HG03521 (cell line): ENCODE data around the gene CLEC16A.

ENCODE experiments used
- ATAC-seq: cut with Tn5 transposase; IDR thresholded peaks from one replicate; pipeline ENCODE4 v1.9.1; 2021; ENCODE audit warnings: mild to moderate bottlenecking, moderate library complexity; ENCODE audit not compliant: unreplicated experiment

CLEC16A gene

DNA sequence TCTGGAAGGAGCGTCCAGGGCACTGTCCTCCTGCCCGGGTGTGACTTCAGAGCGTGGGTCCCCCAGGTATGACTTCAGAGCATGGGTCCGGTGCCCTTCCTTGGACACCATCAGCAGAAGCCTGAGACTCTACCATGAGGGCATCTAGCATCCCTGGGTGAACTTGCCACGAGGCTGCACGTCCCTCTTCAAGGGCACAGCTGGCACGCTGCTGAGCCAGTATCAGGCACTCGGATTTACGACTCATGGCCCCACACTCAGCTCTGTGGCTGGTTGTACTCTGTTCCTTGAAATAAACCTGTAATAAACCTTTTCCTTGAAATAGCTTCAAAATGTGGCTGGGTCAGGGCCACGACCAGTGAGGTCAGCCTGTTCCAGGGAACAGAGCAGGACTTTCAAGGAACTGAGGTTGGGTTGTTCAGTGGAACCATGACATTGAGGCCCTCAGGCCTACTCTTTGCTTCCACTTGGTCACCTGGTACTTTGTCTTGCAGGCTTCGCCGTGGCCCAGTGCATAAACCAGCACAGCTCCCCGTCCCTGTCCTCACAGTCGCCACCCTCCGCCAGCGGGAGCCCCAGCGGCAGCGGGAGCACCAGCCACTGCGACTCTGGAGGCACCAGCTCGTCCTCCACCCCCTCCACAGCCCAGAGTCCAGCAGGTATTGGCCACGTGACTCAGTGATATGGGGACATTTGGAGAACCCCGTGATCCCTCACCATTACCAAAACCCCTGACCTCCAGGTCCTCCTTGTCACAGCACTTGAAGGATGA is 221.7 kb downstream of the CLEC16A start:
- no peak for ATAC-seq

DNA sequence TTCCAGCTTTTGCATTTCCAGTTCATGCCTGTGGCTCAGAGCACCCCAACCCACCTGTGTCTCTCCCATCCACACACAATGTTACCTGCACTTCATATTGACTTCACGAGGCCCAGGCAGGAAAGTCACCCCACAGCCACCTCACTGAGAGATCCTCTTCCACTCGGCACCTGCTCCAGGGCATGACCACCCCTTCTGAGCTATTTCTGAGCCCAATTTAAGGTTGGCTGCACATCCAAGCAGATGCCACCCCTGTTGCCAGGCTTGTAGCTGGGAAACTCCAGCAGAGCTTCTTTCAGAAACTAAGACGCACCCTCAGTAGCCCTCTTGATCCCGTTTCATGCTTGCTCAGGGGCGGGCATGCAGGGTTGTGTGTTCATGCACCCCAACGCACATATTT is 223.2 kb downstream of the CLEC16A start:
- no peak for ATAC-seq

DNA sequence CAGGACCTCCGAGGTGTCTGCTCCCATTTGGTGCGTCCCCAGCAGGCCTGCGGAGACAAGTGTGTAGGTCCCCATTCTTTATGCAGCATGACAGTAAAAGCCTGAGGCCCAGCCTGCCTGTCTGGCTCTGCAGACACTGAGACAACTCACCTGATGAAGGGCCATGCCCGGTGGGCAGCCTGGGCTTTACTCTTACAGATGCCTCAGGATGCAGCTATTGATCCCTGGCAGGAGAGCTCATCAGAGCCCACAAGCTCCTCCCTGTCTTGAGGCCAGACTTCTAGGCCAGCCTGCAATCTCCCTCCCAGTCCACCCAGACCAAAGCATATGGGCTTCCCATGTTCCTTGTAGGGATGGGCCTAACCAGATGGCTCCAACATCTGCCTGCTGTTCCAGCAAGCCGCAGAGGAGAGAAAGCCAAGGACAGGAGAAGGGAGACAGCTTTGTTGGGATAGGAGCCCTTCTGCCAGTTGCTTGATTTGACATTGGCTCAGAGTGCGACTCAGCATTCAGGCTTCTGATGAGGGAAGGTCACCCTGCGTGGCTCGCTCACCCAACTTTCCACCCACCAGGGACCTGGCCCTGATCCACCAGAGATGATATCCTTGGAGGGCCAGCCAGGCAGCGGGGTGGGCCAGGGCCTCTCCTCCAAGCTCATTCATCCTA is 224.2 kb downstream of the CLEC16A start:
- ATAC-seq, result no peak

DNA sequence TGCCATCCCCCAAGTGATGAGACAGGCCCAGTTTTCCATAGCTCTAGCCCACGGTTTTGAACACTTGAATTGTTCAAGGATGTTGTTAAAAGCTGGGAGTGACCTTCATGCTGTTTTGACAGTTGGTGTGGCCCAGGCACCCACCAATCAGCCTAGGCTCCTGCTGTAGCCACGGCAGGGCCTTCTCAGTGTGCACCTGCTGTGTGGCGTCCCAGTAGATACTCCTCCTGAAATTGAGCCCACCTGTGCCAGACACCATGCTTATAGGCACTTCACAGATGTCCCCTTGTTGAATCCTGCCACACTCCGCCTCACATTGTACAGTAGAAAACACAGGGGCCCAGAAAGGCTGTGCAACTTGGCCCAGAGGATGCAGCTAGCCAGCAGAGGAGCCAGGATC is 225.3 kb downstream of the CLEC16A start:
- ATAC-seq, result no peak

DNA sequence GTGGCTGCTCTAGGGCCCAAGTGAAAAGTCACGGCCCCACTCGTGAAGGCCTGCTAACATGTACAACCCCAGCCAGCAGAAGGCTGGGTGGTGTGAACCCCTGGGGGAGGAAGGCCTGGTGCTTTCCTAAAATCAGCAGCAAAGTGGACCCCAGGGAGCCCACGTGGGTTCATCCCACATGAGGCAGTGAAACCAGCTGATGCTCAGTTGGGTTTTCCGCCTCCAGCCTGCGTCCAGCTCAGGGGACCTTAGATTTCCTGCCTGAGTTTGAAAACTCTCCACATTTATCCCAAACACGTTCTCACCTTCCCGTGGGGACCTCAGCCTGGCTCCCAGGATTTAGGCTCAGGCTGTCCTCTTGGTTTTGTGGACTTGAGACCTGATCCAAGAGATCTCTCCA is 225.8 kb downstream of the CLEC16A start:
- ATAC-seq, result no peak

DNA sequence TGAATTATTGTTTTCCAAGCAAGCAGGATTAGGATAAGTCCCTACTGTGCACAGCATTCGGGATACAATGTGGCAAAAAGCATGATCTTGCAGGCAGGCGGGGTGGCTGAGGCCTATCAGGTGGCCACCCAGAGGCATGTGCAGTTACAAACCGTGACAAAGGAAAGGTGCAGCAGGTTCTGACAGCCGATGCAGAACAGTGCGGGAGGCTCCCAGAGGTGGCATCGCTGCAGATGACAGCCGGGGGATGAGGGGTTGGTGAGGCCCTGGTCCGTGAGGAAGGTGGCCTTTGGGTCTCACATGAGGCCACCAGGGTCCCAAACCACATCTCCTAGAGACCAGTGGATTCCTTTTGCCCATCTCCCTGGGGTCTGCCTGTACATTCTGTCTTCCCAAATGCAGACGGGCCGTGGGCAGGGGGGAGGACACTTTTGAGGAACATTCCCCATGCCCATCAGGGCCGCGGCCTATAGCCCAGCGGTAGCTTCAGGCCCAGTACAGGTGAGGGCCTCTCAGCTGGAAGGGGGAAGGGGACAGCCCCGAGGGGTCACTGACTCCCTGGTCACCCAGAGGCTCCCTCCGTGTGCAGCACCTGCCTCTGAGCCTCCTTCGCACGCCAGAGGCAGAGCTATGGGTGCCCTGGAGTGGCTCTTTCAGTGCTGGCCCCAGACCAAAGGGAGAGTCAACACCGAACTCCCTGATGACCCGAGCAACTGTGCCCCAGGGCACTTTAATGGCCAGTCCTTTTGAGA is 226.5 kb downstream of the CLEC16A start:
- ATAC-seq, result no peak

DNA sequence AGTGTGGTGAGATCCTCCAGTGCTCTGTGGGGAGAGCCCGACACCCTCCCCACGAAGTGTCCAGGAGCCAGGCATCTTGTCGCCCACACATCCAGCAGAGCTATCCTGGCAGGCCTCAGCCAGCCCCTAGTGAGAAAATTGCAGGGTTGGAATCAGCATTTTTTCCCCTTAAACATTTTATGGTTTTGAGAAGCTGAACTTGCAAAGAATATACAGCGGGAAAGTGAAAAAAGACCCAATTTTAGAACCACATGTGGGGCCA is 227.0 kb downstream of the CLEC16A start:
- no peak for ATAC-seq

DNA sequence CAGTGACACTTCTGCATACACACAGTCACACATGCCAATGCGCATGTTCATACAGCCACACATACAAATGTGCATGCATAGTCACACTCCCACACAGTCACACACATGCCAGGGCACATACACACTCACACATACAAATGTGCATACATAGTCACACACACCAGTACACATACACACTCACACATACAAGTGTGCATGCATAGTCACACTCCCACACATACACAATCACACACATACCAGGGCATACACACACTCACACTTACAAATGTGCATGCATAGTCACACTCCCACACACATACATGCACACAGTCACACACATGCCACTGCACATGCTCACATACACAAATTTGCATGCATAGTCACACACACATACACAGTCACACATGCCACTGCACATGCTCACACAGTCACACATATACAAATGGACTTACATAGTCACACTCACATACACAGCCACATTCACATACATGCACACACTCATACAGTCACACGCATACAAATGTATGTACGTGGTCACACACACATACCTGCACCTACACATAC is 227.5 kb downstream of the CLEC16A start:
- no peak for ATAC-seq

DNA sequence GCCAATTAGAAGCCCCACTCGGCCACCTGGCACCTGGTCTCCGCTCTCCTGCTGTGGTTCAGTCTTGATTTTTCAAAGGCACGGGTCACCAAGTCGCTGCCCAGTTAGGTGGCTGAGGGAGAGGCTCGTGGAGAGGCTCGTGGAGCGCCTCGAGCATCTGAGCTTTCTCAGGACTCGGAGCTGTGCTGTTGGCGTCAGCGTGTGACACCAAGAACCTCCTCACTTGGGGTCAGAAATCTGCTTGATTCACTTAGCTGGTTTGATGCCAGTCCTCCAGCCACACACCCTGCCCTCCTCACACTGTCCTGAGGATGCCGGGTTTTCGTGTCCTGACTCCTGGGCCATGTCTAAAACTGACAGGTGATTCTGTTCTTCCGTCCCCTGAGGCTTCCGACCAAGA is 229.1 kb downstream of the CLEC16A start:
- no peak for ATAC-seq

DNA sequence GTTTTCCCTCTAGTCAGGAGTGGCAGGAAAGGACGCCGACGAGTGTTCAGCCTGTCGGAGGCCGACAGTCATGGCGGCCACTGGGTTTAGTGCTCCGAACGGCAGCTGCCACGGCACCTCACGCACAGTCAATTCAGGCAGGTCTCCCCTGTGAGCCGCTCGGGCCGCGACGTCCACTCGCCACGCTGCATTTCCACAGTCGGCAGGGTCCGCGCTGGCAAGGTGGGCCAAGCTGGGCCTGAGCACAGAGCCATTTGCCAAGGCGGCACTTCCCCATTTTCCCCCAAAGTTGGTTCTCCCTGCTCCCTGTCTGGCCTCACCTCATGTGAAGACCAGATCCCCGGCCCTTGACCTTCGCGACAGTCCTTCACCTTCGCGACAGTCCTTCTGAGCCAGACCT is 229.8 kb downstream of the CLEC16A start:
- no peak for ATAC-seq

DNA sequence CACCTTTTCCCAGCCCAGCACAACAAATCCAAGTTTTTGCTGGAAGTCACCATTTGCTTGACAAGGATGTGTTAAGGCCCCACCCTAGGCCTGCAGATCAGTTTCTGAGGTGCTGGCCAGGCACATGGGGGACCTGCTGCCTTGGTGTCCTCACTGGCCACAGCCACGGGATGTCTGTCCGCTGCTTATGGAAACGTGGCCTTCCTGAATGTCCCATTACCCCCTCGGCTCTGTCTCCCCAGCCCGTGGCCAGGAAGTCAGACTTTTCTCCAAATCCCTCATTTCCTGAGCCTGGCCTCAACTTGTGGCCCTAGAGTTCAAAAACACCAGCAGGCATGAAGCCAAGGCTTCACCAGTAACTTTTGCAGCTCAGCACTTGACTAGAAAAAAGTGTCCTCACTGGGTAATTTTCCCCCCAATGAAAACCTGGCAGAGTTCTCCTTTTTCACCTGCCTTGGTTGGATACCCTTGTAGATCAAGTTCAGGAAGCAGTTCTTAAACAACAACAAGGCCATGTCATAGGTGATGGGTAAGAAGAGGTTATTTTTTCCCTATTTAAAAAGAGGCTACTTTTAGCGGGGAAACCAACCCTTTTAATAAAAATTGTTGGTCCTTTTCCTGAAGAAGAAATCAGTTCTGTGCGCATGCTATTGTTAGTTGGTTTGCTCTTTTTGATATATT is 230.9 kb downstream of the CLEC16A start:
- ATAC-seq, result no peak

DNA sequence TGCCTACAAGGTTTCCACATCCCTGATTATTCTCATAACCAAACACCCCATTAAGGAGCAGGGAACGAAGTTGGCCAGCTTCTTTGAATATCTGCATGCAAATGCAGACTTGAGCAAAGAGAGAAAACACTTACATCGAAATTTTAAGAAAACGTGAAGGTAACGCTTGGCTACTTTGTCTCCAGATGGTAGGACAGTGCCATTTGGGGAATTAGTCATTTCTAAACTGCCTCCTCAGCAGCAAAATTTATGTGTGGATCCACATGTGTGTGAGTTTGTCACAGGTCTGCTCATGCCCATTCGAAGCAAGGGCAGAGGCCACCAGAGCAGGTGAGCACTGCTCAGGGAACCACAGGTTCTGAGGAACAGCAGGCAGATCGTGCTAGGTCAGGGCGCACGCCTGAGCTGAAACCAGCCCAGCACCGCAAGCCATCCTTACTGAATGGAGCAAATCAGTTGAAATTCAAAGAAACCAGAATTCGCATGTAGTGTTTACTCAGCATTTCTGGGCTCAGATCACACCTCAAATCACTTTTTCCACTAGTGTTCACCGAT is 231.5 kb downstream of the CLEC16A start:
- ATAC-seq, result peak; percentile 42

DNA sequence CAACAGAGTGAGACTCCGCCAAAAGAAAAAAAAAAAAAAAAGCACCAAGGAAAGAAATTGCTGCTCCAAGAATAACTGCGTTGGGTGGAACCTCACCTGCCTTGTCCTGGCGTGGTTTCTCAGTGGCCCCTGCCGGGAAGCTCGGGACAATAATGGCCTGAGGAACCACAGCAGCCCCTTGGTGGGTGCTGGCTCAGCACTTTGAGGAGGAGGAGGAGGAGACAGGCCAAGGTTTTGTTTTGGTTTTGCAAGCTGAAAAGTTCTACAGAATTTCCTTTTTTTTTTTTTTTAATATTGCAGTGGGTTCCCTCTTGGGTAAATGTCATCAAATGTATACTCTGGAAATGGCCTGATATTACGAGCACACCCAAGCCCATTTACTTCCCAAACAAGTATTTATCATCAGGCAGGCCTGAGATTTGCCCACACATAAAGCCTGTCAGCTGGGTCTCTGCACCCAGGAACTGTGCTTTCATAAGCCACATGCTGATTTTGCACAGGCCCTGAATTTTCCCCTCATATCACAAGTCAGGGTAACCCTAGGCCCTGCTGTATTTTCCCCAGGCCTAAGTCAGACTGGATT is 233.3 kb downstream of the CLEC16A start:
- no peak for ATAC-seq

DNA sequence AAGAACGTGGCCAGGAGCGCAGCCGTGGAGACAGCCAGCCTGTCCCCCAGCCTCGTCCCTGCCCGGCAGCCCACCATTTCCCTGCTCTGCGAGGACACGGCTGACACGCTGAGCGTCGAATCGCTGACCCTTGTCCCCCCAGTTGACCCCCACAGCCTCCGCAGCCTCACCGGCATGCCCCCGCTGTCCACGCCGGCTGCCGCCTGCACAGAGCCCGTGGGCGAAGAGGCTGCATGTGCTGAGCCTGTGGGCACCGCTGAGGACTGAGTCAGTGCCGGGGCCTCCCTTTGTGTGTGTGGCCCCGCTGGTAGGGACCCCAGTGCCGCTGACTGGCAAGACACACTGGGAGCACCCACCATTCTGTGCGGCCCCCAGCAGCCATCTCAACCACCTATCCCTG is 234.1 kb downstream of the CLEC16A start:
- no peak for ATAC-seq

DNA sequence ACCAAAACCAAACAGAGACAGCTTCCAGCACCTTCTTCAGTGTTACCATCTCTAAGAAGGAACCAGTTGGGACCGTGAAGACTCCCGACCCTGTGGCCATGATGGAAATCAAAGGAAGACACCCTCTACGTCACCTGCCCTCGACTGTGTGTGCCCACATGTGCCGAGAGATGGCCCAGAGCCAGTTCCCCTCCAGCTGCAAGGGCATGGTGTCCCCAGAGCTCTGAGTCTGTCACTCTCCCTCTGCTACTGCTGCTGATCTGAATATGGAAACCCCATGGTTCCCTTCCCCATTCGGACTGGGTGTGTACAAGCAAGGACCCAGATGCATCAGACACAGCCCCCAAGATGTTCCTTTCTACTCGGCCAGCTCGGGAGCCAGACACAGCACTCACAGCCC is 235.2 kb downstream of the CLEC16A start:
- ATAC-seq, result no peak

DNA sequence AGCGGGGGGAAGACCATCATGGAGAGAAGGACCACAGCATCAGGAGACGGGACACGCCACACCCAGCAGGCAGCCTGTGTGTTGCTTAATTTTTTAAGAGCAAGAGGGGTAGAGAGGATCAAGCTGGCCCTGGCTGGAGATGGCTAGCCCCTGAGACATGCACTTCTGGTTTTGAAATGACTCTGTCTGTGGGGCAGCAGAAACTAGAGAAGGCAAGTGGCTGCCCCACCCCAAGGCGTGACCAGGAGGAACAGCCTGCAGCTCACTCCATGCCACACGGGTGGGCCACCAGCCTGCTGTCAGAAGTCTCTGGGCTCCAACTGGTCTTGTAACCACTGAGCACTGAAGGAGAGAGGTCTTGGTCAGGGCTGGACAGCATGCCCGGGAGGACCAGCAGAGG is 236.1 kb downstream of the CLEC16A start:
- no peak for ATAC-seq

DNA sequence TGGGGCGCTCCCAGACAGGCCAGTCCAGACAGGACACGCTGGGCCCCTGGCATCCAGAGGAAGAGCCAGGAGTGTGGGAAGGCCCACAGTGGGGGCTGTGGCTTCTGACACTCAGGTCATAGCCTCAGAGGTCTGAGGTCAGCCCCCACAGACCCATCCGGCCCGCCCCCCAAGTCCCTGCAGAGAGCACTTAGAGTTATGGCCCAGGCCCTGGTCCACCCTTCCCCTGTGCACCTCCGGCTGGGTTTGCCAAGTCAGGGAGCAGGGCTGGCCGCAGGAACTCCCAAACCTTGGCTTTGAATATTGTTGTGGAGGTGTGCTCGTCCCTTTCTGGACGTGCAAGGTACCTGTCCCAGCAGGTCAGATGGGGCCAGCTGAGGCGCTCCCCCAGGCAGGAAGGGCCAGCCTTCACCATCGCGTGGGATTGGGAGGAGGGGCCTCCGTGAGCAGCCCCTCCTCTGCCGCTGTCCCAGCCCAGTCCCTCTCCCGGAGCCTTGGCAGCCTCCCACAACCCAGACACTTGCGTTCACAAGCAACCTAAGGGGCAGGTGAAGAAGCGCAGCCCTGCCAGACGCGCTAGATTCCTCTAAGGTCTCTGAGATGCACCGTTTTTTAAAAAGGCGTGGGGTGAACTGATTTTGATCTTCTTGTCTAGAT is 237.0 kb downstream of the CLEC16A start:
- no peak for ATAC-seq

DNA sequence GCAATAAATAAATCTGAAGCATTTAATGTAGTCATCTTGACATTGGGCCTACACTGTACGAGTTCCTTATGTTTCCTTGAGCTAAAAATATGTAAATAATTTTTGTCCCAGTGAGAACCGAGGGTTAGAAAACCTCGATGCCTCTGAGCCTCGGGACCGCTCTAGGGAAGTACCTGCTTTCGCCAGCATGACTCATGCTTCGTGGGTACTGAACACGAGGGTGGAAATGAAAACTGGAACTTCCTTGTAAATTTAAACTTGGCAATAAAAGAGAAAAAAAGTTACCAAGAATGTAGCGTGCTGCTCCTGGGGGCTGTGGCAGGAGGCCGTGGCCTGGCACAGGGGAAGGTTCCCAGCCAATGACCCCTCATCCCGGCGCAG is 237.5 kb downstream of the CLEC16A start:
- no peak for ATAC-seq

DNA sequence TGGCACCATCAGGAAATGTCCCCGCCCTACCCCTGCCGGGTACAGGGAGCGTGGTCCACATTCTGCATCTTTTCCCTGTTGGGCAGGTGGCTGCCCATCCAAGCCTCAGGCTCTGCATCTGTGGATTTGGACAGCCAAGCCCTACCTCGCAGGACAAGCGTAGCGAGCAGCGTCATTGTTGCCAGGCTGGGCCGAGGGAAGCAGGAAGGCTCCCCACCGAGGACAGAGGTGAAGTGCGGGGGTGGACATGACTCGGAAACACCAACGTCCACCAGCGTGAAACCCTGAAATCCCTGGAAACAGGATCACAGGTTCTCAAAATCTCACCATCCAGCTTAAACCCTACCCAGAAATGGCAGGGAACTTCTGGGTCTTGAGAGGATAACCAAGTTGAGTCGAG is 238.0 kb downstream of the CLEC16A start:
- no peak for ATAC-seq
